GM21360 (cell line): ENCODE data around the gene SLK.

Experiments used
- ATAC-seq: cut with Tn5 transposase; IDR thresholded peaks from one replicate; pipeline ENCODE4 v1.9.1; 2021; ENCODE audit warnings: mild to moderate bottlenecking, moderate library complexity; ENCODE audit not compliant: unreplicated experiment

The SLK gene

DNA sequence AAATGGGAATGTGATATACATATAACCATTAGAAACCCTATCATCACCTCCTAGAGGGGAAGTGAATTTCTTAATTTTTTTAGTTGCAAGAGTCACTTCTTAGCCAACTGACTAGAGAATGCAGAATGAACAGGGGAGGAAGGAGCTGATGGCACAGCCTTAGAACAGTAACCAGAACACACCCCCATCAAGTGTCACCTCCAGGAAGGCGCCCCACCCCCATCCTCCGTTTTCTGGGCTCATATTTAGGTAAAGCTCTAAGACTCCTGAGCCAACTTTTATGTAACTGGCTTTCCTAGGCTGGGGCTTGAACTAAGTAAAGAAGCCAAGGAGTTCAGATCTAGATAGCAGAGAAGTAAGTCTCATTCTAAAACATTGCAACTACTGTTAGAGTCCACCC is 64.7 kb downstream of the SLK start:
- ATAC-seq: no peak

GRCh38 chr10:104032144-104032775 is 65.3 kb downstream of the SLK start:
- no peak for ATAC-seq

DNA sequence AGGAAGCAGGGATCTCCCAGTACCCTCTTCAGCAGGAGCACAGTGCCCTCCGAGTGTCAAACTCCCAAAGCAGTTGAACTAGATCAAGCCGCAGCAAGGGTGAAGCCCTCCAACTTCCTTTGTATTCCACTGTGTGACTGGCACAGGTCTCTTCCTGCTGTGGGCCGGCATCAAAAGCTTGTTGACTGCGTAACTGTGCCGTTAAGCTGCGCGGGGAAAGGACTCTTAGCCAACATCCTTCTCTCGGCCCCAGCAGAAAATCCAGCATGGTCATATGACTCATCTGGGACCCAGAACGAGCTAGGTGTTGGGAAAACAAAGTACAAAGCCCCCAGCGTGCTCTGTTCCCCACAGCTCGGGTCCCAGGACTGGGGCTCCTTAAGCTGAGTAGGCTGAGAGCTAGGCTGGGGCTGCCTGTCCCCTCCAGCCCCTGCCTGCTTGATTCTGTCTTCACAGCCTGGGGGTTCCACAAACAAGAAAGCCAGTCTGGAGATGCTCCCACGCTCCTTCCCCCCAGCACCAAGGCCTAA is 66.5 kb downstream of the SLK start:
- no peak for ATAC-seq

DNA sequence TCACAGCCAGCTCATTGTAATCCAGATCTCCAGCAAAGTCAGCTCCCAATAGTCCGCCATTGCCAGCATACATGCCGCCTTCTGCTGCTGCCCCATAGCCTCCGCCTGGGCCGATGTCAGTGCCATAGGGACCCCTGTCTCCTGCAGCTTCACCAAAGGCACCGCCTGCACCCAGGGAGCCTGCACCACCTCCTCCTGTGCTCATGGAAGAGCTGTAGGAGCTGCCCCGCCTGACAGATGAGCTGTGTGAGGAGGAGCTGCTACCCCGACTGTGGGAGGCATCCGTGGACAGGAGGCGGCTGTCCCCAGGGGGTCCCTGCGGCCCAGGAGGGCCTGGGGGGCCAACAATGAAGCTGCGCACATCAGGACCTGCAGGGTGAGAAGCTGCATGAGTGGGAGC is 67.0 kb downstream of the SLK start:
- ATAC-seq: no peak

DNA sequence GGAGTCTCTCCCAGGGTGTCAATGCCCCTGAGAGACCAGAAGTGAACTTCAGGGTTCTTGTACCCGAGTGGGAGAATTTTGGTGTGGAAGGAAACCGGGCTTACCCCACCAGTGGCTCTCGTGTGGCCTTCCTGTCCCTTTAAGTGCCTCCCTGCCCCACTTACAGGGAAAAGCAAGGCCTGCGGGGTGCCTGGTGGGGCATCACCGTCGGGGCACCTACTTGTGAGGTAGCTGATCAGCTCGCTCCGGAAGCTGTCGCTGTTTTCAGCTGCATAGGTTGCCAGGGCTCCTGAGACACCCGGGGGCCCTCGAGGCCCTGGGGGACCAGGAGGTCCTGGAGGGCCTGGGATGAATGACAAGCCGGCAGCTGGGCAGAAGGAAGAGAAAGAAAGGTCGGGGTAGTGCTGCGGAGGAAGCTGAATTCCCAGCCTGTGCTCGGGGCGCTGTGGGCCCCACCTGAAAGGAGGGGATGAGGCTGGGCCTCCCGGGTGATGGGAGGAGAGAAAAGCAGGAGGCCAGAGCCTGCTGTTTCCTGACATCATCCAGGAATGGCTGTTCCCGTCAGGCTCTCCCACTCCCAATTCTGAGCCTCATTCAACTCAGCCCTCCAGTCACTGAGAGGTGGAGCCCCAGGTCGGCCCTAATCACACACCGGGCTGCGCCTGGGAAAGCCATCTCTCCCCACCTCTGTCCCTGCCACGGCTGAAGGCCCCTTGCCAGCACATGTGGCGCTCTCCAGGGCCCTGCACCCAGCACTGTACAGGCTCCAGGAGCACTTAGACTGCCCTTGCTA is 67.7 kb downstream of the SLK start:
- no peak for ATAC-seq

- ATAC-seq: no peak
Observed at GRCh38 chr10:104035194-104036068, 68.5 kb downstream of the SLK start.

- no peak for ATAC-seq
Observed at GRCh38 chr10:104036069-104036384, 69.1 kb downstream of the SLK start.

DNA sequence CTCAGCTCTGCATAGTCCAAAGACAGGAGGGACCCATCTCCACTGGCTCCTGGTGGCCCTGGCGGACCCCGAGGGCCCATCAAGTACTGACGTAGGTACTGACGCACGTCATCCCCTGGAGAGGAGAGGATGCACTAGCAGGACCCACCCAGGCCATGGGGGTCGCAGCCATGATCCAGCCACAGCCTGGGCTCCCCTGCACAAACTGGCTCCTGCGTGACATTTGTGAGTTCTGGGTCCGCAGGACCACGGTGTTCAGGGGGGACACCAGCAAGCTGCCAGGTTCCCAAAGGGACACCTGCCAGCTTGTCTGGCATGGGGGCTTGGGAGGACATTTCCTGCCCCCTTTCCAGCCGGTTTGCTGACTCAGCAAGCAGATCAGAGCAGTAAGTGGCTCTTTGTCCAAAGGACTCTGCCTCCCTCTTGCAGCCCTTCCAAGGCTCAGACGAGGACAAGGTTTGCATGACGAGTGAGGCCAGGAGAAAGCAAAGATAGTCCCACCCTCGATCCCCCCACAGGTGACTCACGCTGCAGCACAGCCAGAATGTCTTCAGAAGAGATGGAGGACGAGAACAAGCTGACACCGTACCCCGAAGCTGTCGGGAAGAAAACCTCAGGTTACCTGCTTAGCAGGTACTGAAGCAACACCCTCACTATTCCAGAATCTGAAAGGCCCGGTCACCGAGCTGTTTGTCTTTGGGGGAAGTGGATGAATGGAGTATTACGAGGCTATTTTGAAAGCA is 69.7 kb downstream of the SLK start:
- no peak for ATAC-seq

- no peak for ATAC-seq
Observed at GRCh38 chr10:104037261-104037951, 70.5 kb downstream of the SLK start.

- ATAC-seq: no peak
Observed at GRCh38 chr10:104038537-104038936, 71.6 kb downstream of the SLK start.

DNA sequence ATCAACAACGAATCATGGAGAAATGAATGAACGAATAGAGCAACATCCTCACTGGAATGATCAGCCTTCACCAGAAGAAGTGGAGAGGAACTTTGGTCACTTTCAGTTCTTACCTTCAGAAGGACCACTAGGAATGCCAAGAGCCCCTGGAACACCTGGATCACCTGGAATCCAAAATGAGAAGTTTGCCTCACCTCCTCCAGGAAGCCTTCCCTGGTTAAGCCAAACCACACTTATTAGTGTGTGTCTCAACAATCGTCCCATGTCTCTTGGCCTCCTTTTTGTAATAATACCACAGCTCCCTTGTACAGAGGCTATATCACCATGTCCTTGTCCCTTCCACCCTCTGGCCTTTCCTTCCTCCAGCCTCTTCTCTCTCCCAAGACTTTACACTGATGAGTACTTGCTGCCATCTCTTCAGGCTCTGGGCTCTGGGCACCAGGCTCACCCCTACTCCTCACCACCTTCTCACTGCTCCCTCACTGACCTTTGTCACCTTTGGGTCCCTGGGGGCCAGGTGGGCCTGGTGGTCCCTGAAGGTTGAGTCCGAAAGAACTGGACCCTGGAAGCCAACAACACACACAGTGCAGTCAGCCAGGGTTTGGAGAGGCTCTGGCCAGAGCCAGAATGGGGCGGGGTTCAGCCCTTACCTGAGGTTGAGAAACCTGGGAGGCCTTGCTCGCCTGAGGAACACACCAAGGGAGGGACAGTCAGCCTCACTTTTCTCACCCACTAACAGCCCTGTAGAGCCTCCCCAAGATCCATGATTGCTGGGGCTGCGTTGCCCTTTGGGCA is 72.2 kb downstream of the SLK start:
- no peak for ATAC-seq

DNA sequence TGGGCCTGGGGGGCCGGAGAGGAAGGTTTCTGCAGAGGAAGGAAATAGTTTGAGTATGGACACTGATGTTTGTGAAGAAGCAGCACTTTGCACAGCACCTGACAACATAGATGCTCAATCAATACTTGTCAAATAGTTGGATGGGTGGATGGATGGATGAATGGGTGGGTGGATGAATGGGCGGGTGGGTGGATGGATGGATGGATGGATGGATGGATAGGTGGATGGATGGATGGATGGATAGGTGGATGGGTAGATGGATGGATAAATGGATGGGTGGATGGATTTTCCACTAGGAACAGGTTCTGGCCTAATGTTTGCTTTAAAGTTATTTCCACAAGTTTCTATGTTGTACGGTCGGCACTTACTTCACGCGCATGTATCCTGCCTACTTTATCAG is 73.4 kb downstream of the SLK start:
- no peak for ATAC-seq

DNA sequence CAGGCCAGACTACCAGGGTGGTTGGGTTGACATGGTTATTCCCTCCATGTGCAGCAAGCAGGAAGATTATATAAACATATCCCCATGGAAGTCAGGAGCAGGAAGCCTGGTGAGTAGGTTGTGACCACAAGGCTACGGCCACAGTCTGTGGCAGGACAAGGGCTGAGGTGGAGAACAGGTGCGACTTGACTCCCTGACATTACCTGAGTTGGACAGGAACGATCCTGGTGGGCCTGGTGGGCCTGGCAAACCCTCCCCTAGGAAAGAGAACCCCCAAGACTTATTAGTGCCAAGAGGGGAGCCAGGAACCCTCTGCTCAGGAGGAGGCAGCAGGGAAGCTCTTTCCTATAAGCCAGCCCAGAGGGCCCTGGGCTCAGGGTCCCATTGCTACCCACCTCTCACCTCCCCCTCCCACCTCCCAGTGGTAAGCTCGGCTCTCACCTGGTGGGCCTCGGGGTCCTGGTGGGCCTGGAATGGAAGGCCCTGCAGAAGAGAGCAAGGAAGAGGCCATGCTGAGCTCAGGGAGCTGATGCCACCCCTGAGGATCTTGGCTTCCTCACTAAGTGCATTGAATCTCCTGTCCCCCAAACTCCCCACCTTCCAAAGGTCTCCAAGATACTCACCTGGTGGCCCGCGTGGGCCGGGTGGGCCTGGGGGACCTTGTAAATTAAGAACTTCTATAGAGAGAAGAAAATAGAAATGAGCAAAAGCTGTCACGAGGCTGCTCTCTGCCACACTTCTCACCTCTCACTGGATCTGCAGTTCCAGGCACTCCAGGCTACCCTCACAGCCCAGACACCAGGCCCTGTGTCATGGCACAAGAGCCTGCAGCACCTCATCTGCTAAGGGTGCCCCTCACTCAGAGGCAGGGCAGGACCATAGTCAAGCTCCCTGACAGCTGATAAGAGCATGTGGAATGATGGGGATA is 74.2 kb downstream of the SLK start:
- no peak for ATAC-seq

- no peak for ATAC-seq
Observed at GRCh38 chr10:104041891-104042535, 75.1 kb downstream of the SLK start.

DNA sequence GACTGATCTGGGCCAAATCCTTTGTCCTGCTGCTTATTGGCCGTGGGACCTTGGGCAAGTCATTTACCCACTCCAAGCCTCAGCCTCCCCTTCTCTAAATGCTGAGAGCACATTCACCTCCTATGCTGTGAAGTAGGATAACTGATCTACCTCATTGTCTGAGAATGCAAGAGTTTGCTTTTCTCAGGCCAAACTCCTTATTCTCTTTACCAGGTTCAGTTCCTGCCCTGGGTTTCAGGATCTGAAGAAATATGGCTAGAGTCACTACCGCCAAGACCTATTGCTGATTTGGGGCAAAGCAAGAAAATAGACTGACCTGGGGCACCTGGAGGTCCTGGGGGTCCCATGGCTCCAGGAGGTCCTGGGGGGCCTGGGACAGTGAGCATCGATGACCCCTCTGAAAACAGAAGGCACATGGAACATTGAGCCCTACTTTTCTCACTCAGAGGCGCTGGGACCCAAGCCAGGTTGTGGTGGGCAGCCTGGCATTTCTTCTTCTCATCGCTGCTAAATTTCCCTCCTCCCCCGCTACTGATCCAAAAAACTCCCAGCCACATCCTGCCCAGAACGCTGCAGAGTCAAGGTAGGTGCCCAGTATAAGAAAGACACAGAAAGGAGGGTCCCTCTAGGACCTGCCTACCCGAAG is 76.4 kb downstream of the SLK start:
- no peak for ATAC-seq

DNA sequence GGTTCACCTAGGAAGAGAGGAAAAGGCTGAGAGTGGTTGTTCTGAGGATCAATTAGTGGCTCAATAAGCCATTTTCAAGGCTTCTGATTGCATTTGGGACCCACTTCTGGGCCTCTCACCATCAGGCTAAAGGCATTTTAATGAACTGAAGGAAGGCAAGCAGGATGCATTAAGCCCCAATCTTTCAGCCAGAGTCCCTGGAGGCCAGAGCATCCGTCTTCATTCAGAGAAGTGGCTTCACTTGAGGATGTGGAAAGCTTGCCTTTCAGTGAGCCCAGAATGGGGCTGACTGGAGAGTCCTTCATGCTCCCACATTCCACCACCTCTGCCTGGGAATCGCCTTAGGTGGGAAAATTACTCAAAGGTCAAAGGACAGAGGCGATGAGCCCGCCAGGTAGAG is 76.9 kb downstream of the SLK start:
- no peak for ATAC-seq
